ENCODE measurements around the gene LINC01488. TPM values are rescaled to one million over a fixed set of nuclear protein-coding genes. Genes with fewer than 3 reads are reported as not detected.
A peak's percentile ranks its signal among the peaks of the same experiment; 100 is the strongest.

Gene LINC01488
- total RNA-seq, 1 donor from 2014 or later, result 0.96 TPM

GRCh38 chr11:69445131-69445470, 36.4 kb upstream of the LINC01488 start:
- no peak for DNase-seq (ENCODE audit: low spot score)

GRCh38 chr11:69446108-69446507, 35.4 kb upstream of the LINC01488 start:
- no peak for DNase-seq (ENCODE audit: low spot score)

- DNase-seq (ENCODE audit: low spot score), result no peak
Observed at GRCh38 chr11:69447786-69448185, 33.7 kb upstream of the LINC01488 start.

DNA sequence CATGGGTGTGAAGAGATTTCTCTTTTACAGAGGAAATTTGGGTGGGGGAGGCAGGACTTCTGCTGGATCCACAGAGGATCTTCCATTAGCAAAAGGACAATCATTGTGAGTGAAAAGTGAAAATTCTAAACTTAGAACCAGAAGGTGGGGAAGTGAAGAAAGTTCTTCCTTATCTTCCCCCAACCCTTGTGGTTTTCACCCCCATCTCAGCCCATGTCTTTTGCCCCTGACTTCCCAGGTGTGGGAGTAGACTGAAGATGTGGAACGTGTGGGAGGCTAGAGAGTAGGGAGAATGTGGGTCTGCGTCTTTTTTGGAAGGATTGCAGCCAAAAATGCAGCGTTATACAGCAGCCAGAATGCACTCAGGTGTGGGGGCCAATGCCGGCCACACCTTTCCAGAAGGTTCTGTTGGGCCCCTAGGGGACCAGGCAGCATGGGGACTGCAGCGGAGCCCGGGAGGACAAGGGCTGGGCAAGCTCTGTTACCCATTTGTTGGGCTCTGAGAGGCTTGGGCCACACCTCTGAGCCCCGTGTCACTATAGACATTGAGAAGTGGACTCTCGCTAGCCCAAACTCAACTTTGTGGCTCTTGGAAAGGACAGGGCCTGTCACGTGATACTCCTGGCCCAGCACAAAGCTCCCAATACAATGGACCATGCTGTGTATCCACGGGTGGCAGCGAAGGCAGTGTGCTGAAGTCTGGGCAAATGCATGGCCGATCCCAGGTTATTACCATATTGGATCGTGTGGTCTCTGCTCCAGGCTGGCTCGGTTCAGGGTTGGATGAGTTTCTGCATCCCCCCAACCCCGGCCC, 32.8 kb upstream of the LINC01488 start:
- DNase-seq (ENCODE audit: low spot score), result no peak

- peak; percentile 44 for DNase-seq (ENCODE audit: low spot score)
Observed at GRCh38 chr11:69449320-69450063, 32.0 kb upstream of the LINC01488 start.

GRCh38 chr11:69450064-69450856, 31.2 kb upstream of the LINC01488 start:
- no peak for DNase-seq (ENCODE audit: low spot score)

- DNase-seq (ENCODE audit: low spot score), result no peak
Observed at GRCh38 chr11:69450857-69451220, 30.6 kb upstream of the LINC01488 start.

- no peak for DNase-seq (ENCODE audit: low spot score)
Observed at GRCh38 chr11:69451289-69451688, 30.2 kb upstream of the LINC01488 start.

GRCh38 chr11:69452206-69452987, 29.1 kb upstream of the LINC01488 start:
- DNase-seq (ENCODE audit: low spot score), result no peak

- DNase-seq (ENCODE audit: low spot score), result no peak
Observed at GRCh38 chr11:69453151-69453550, 28.3 kb upstream of the LINC01488 start.

- no peak for DNase-seq (ENCODE audit: low spot score)
Observed at GRCh38 chr11:69454018-69454417, 27.4 kb upstream of the LINC01488 start.

DNA sequence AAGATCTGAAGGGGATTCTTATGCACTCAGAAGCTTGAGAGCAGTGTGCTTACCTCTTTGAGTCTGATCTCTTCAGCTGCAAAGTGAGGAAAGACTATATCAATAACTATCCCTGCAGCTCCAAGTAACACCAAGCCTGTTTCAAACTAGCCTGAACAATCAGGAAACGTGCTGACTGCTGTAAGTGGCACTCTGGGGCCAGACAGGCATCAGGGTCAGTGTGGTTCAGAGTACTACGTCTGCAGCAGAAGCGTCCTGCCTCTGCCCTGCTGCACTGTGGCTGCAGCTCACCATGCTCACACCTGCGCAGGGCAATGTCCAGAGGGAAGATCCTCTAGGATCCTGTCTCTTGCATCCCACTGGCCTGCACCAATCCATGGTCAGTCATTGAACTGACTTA, 25.5 kb upstream of the LINC01488 start:
- no peak for DNase-seq (ENCODE audit: low spot score)

GRCh38 chr11:69456712-69457111, 24.8 kb upstream of the LINC01488 start:
- no peak for DNase-seq (ENCODE audit: low spot score)

GRCh38 chr11:69459848-69460539, 21.5 kb upstream of the LINC01488 start:
- DNase-seq (ENCODE audit: low spot score), result no peak

GRCh38 chr11:69460540-69461257, 20.8 kb upstream of the LINC01488 start:
- DNase-seq (ENCODE audit: low spot score), result no peak

GRCh38 chr11:69461272-69461962, 20.0 kb upstream of the LINC01488 start:
- DNase-seq (ENCODE audit: low spot score), result no peak

- peak; percentile 33 for DNase-seq (ENCODE audit: low spot score)
Observed at GRCh38 chr11:69462106-69462951, 19.1 kb upstream of the LINC01488 start.

DNA sequence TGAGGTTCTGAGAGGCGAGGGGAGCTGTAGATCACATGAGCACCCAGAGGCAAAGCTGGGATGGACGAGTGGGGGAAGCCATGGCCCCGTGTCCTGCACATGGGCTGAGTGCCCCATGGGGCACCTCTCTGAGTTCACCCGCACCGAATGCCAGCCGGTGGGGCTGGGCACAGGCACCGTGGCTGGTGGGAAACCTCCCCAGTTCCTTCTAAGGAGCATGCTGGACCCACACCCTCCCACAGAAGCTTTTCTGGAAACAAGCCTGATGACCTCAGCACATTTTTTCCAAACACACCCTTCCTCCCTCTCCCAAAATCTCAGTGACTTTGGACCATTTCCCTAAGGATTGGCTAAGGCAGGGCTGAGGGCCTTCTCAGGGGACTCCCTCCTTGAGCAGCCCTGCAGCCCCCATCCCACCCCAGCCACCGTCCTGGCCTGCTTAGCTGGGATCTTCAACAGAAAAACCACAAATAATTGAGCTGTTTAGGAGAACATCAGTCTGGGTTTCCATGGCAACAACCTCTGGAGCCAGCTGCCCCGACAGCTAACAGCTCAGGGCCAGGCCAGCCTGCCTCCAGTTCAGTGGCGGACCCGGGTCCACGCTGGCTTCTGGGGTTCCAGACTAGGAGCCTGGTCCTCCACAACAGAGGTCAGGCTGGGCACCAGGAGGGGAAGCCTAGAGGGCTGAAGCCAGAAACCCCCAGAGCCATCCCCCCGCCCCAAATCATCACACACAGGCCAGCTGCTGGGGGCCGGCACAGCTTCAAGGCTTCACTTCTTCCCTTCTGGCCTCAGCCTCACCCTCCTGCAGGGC, 18.1 kb upstream of the LINC01488 start:
- DNase-seq (ENCODE audit: low spot score), result peak; percentile 85
